Measurements from ENCODE around the gene RNPS1. TPM values are rescaled to one million over a fixed set of nuclear protein-coding genes. Genes with fewer than 3 reads are reported as not detected.

The RNPS1 gene, protein sequence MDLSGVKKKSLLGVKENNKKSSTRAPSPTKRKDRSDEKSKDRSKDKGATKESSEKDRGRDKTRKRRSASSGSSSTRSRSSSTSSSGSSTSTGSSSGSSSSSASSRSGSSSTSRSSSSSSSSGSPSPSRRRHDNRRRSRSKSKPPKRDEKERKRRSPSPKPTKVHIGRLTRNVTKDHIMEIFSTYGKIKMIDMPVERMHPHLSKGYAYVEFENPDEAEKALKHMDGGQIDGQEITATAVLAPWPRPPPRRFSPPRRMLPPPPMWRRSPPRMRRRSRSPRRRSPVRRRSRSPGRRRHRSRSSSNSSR
- polyA plus RNA-seq (2012; ENCODE audit: insufficient read depth, insufficient read length, low read depth): 443 TPM

DNA sequence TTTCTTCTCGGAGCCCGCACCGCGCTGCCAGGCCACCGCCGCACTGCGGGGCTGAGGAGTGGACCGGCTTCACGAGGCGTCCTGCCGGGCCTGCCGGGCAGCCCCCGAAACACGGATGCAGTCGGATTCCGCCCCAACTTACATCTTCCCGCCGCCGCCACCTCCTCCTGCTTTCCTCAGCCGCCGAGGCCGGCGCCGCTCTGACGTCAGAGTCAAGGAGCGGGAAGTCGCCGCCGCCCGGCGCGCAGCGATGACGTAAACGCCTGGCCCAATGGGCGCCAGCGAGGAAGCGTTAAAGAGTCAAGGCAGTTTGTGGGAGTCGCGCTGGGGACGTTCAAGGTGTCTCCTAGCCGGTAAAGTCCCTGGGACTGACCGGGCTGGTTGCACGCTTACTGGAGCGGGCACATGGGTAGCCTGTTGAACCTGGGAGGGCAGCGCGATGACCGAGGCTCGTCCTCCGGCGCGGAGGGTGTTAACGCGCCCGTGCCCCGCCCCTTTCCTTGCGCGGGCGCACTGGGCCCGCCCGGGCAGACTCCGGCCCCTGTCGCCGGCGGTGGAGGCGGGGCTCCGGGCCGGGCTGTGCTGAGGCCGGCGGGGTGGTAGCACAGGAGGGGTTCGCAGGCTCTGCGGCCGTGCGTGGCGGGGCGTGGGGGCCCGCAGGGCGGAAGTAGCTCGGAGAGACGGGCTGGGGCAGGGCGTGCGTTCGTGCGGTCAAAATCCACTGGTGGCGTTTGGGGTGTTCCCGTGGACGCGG, at the start of gene RNPS1:
TSS of gene RNPS1 (minus strand) at position 214 of the 754 bp plus-strand sequence. CDS start 3,483 bp downstream, outside the sequence.
- peaks cover 29% of the 10 kb centered on the region for H3K36me3 ChIP-seq
- TF ChIP-seq, protein P1, sequence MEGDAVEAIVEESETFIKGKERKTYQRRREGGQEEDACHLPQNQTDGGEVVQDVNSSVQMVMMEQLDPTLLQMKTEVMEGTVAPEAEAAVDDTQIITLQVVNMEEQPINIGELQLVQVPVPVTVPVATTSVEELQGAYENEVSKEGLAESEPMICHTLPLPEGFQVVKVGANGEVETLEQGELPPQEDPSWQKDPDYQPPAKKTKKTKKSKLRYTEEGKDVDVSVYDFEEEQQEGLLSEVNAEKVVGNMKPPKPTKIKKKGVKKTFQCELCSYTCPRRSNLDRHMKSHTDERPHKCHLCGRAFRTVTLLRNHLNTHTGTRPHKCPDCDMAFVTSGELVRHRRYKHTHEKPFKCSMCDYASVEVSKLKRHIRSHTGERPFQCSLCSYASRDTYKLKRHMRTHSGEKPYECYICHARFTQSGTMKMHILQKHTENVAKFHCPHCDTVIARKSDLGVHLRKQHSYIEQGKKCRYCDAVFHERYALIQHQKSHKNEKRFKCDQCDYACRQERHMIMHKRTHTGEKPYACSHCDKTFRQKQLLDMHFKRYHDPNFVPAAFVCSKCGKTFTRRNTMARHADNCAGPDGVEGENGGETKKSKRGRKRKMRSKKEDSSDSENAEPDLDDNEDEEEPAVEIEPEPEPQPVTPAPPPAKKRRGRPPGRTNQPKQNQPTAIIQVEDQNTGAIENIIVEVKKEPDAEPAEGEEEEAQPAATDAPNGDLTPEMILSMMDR (IDR thresholded peaks at IDR 0.05; ENCODE audit: low read depth, low read length): no peak
- no peaks in the 10 kb centered on the region for H3K4me1 ChIP-seq
- no peaks in the 10 kb centered on the region for H3K27me3 ChIP-seq
- peak; percentile 97 for DNase-seq
- H3K9me3 ChIP-seq: no peaks in the 10 kb centered on the region
- H3K4me3 ChIP-seq (ENCODE audit: low read depth, low read length): peak within 1 kb of the TSS; percentile 79

DNA sequence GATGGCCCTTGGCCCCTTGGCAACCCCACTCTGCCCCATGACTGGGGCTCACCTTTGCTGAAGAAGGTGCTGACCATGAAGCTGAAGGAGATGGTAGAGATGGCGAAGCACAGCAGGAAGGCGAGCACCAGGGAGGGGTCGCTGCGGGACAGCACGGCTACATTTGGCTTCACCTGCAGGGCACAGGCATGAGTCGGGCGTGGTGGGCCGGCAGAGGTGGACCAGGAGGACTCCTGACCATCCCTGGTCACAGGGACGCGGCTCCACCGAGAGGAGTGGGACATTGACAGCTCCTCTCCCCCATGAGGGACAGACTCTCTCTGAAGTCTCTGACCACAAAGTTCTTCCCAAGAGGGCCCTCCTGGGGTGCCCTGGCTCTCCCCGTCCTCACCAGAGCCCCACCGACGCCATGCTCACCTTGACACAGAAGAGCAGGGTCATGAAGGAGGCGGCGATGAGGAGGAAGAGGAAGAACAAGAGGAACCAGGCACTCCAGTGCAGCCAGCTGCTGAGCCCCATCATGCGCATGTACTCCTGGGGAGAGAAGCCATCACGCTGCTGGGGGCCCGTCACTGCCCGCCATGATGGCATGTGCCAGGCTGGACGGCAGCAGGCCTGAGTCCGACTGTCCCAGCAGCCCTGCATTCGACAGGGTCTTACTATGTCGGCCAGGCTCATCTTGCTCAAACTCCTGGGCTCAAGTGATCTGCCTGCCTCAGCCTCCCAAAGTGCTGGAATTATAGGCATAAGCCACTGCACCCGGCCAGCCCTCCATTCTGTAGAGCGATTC, 49.5 kb upstream of the RNPS1 start:
- DNase-seq: no peak
- no peaks in the 10 kb centered on the region for H3K27me3 ChIP-seq

DNA sequence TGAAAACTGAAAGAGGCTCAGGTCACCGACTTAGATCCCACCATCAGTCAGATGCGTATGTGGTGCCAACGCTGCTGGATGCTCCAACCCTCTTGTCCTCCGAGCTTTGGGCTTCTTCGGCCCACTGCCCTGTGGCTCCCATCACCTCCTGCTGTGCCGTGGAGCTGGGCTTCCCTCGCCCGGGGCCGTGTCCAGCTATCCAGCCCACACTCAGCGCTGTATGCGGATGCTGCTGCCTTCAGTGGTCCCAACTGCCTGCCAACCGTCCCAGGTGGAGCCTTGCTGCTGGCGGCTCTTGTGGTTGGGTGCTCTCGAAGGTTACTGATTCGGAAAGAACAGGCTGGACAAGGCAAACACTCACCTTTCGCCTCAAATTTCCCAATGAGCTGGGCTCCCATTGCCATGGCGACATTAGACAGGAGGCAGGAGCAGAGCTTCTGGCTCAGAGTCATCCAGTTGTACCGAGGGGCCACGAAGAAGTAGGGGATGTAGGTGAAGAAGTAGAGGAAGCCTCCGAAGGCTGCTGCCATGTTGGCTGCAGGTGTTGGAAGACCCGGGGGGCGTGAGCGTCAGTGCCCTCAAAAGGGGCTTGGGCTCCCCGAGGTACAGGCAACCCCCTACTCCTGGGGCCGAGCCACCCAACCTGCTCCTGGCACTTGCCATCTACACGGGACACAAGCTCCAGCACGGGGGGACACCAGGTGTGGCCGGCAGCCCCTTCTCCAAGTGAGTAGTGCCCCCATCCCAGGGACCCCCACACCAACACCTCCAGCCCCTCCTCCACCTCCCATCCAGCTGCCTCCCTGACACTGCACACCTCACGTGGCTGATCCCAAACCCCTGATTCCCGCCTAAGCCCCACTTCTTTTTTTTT, 40.4 kb upstream of the RNPS1 start:
- Histone ChIP-seq H3K4me1 (no peaks in the 10 kb centered on the region), H3K4me3 (ENCODE audit: low read depth, low read length) (no peak overlapping the region), H3K36me3 (peaks cover 39% of the 10 kb centered on the region), H3K27me3 (no peaks in the 10 kb centered on the region), H3K9me3 (no peaks in the 10 kb centered on the region)
- DNase-seq: no peak
- TF ChIP-seq, protein P1 (IDR thresholded peaks at IDR 0.05; ENCODE audit: low read depth, low read length): no peak

More for the DNA sequence above, 49.5 kb upstream of the RNPS1 start:
- no peak overlapping the region for H3K4me3 ChIP-seq (ENCODE audit: low read depth, low read length)
- peaks cover 44% of the 10 kb centered on the region for H3K36me3 ChIP-seq
- H3K4me1 ChIP-seq: no peaks in the 10 kb centered on the region
- H3K9me3 ChIP-seq: no peaks in the 10 kb centered on the region
- TF ChIP-seq, protein P1 (IDR thresholded peaks at IDR 0.05; ENCODE audit: low read depth, low read length): no peak

DNA sequence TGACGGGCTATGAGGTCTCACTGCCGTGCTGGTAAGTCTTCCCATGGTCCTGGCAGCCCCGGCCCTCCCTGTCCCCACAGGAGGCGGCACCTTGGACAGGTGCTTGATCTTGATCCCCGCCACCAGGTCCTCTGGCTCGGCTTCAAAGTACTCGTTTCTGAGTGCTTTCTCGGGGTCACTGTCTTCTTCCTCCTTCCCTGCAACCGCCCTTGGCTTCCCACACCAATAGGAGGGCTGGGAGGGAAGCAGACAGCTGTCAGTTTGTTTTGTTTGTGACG, 31.9 kb upstream of the RNPS1 start:
- H3K4me3 ChIP-seq (ENCODE audit: low read depth, low read length): no peak overlapping the region
- TF ChIP-seq, protein P1 (IDR thresholded peaks at IDR 0.05; ENCODE audit: low read depth, low read length): no peak
- no peaks in the 10 kb centered on the region for H3K4me1 ChIP-seq
- peaks cover 60% of the 10 kb centered on the region for H3K36me3 ChIP-seq
- no peak for DNase-seq
- no peaks in the 10 kb centered on the region for H3K27me3 ChIP-seq
- H3K9me3 ChIP-seq: no peaks in the 10 kb centered on the region

DNA sequence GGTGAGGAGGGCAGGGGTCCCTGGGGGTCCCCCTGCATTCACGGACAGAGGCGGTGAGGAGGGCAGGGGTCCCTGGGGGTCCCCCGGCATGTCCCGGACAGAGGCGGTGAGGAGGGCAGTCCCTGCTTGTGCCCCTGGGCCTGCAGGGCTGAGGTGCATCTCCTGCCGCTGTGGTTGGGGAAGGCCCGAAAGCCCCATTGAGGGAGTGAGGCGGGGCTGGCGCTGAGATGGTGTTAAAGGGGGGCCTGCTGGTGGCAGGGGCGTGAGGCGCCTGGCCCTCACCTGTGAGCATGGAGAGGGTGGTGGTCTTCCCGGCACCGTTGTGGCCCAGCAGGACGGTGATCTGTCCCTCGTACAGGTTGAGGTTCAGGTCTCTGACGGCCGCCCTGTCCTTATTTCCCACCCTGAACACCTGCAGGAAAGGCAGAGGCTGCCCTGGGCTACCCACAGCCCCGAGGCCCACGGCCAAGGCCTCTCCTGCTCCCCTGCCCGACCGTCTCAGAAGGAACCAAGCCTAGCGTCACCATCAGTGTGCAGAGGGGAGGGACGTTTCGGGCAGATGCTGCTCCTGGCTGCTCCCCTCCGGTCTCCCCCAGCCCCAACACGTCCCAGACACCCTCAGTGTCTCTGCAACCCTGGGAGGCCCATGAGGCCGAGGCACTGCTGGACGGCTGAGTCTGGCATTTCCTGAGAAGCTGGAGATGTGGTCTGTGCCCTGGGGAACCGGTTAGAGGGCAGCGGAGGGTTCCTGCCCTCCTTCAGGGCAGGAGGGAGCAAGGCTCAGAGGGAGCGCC, 31.4 kb upstream of the RNPS1 start:
- H3K27me3 ChIP-seq: no peaks in the 10 kb centered on the region
- H3K4me3 ChIP-seq (ENCODE audit: low read depth, low read length): no peak overlapping the region
- no peaks in the 10 kb centered on the region for H3K9me3 ChIP-seq
- H3K4me1 ChIP-seq: no peaks in the 10 kb centered on the region
- DNase-seq: no peak
- TF ChIP-seq, protein P1 (IDR thresholded peaks at IDR 0.05; ENCODE audit: low read depth, low read length): no peak
- H3K36me3 ChIP-seq: peaks cover 66% of the 10 kb centered on the region
